ENCODE measurements around the gene RSAD1. TPM values are rescaled to one million over a fixed set of nuclear protein-coding genes. Genes with fewer than 3 reads are reported as not detected.

Gene RSAD1
- total RNA-seq, 1 donor from 2014 or later, result 42.2 TPM

GRCh38 chr17:50493744-50494143 is 15.1 kb downstream of the RSAD1 start:
- H3K27me3 Mint-ChIP-seq, result peaks cover 2% of the 10 kb centered on the region
- DNase-seq, result no peak
- ChIA-PET POLR2A (no interaction called here), CTCF (no interaction called here)
- H3K4me1 Mint-ChIP-seq, result no peaks in the 10 kb centered on the region
- no peak for ATAC-seq (ENCODE audit: low read depth)
- H3K4me3 Mint-ChIP-seq, result no peak overlapping the region
- no peaks in the 10 kb centered on the region for H3K36me3 Mint-ChIP-seq (ENCODE audit: low read depth)
- no peaks in the 10 kb centered on the region for H3K9me3 Mint-ChIP-seq
- TF ChIP-seq CTCF (IDR thresholded peaks at IDR 0.05), result no peak
- intact Hi-C loops (cut with micrococcal nuclease), result no loop called here
- no peak overlapping the region for H3K27ac Mint-ChIP-seq

- no peak for ATAC-seq (ENCODE audit: low read depth)
- Mint-ChIP-seq H3K4me1 (no peaks in the 10 kb centered on the region), H3K27ac (no peak overlapping the region), H3K36me3 (ENCODE audit: low read depth) (no peaks in the 10 kb centered on the region), H3K27me3 (peaks cover 2% of the 10 kb centered on the region), H3K4me3 (no peak overlapping the region), H3K9me3 (no peaks in the 10 kb centered on the region)
- DNase-seq, result no peak
- TF ChIP-seq CTCF (IDR thresholded peaks at IDR 0.05), result no peak
- intact Hi-C loops (cut with micrococcal nuclease), result no loop called here
- POLR2A ChIA-PET, result interaction anchor here (0.8 kb wide), 1 partner anchor 11 kb away, joined by 3 read pairs; no protein-coding TSS in a partner anchor
- CTCF ChIA-PET, result no interaction called here
Observed at GRCh38 chr17:50495217-50495823, 16.7 kb downstream of the RSAD1 start.

GRCh38 chr17:50495918-50496317 is 17.3 kb downstream of the RSAD1 start:
- Mint-ChIP-seq H3K36me3 (ENCODE audit: low read depth) (no peaks in the 10 kb centered on the region), H3K9me3 (no peaks in the 10 kb centered on the region), H3K4me1 (no peaks in the 10 kb centered on the region), H3K27me3 (peaks cover 2% of the 10 kb centered on the region), H3K4me3 (no peak overlapping the region), H3K27ac (no peak overlapping the region)
- ChIA-PET POLR2A (no interaction called here), CTCF (no interaction called here)
- no peak for TF ChIP-seq CTCF (IDR thresholded peaks at IDR 0.05)
- no peak for DNase-seq
- intact Hi-C loops (cut with micrococcal nuclease), result no loop called here
- ATAC-seq (ENCODE audit: low read depth), result no peak

GRCh38 chr17:50498021-50498874 is 19.6 kb downstream of the RSAD1 start:
- ChIA-PET CTCF (no interaction called here), POLR2A (no interaction called here)
- H3K9me3 Mint-ChIP-seq, result no peaks in the 10 kb centered on the region
- no peaks in the 10 kb centered on the region for H3K36me3 Mint-ChIP-seq (ENCODE audit: low read depth)
- no peak overlapping the region for H3K4me3 Mint-ChIP-seq
- H3K27ac Mint-ChIP-seq, result no peak overlapping the region
- intact Hi-C loops (cut with micrococcal nuclease), result no loop called here
- DNase-seq (no peak), ATAC-seq (ENCODE audit: low read depth) (no peak)
- H3K27me3 Mint-ChIP-seq, result peaks cover 2% of the 10 kb centered on the region
- no peaks in the 10 kb centered on the region for H3K4me1 Mint-ChIP-seq
- no peak for TF ChIP-seq CTCF (IDR thresholded peaks at IDR 0.05)

GRCh38 chr17:50499270-50499669 is 20.6 kb downstream of the RSAD1 start:
- no peaks in the 10 kb centered on the region for H3K36me3 Mint-ChIP-seq (ENCODE audit: low read depth)
- no peak overlapping the region for H3K27ac Mint-ChIP-seq
- H3K4me1 Mint-ChIP-seq, result no peaks in the 10 kb centered on the region
- DNase-seq (no peak), ATAC-seq (ENCODE audit: low read depth) (no peak)
- ChIA-PET CTCF (no interaction called here), POLR2A (no interaction called here)
- H3K9me3 Mint-ChIP-seq, result no peaks in the 10 kb centered on the region
- peaks cover 2% of the 10 kb centered on the region for H3K27me3 Mint-ChIP-seq
- intact Hi-C loops (cut with micrococcal nuclease), result no loop called here
- TF ChIP-seq CTCF (IDR thresholded peaks at IDR 0.05), result no peak
- no peak overlapping the region for H3K4me3 Mint-ChIP-seq

Measured in activated B cell treated with CpG ODN at 0.5 μM for 24 hours (primary cell).